NCI-H446 (cell line): ENCODE results near the gene CDC27.
"Not testable (repeated sequence)": the region's sequence is repeated elsewhere in the genome, so short reads cannot be mapped to it uniquely, and the experiment has no call there.

Experiments
- DNase-seq, 2 experiments: peaks; one replicate each; lab custom pipeline; 2025; lab: John Stamatoyannopoulos, UW

The CDC27 gene

GRCh38 chr17:47188876-47189731 is at the start of gene CDC27:
TSS of gene CDC27 (minus strand) at chr17:47189295. CDS start at chr17:47189172, 123 bp downstream.
- peak; percentile 99 for DNase-seq

- no peak for DNase-seq
These were observed 49.4 kb upstream of the CDC27 start for GRCh38 chr17:47238321-47239010.

GRCh38 chr17:47237841-47238240 is 48.7 kb upstream of the CDC27 start:
- DNase-seq, result no peak

- DNase-seq, result no peak
These were observed 46.8 kb upstream of the CDC27 start for GRCh38 chr17:47235923-47236322.

GRCh38 chr17:47235506-47235905 is 46.4 kb upstream of the CDC27 start:
- no peak for DNase-seq

- DNase-seq, result no peak
These were observed 43.4 kb upstream of the CDC27 start for GRCh38 chr17:47232465-47232864.

GRCh38 chr17:47231866-47232265 is 42.8 kb upstream of the CDC27 start:
- no peak for DNase-seq

GRCh38 chr17:47231334-47231733 is 42.2 kb upstream of the CDC27 start:
- no peak for DNase-seq

GRCh38 chr17:47230864-47231263 is 41.8 kb upstream of the CDC27 start:
- DNase-seq, result no peak

GRCh38 chr17:47229535-47230443 is 40.7 kb upstream of the CDC27 start:
- DNase-seq, result peak; percentile 23 to 83

GRCh38 chr17:47227862-47228261 is 38.8 kb upstream of the CDC27 start:
- no peak for DNase-seq

GRCh38 chr17:47225911-47226688 is 37.0 kb upstream of the CDC27 start:
- DNase-seq, result no peak

GRCh38 chr17:47225436-47225858 is 36.4 kb upstream of the CDC27 start:
- DNase-seq, result peak in 1 of 2 experiments; percentile 36

- no peak for DNase-seq
These were observed 35.9 kb upstream of the CDC27 start for GRCh38 chr17:47224966-47225365.

- DNase-seq, result not testable (repeated sequence)
These were observed 35.0 kb upstream of the CDC27 start for GRCh38 chr17:47224077-47224476.

- no peak for DNase-seq
These were observed 34.4 kb upstream of the CDC27 start for GRCh38 chr17:47223460-47223859.

- DNase-seq, result no peak
These were observed 33.9 kb upstream of the CDC27 start for GRCh38 chr17:47223007-47223406.

- no peak for DNase-seq
These were observed 33.0 kb upstream of the CDC27 start for GRCh38 chr17:47222047-47222446.

GRCh38 chr17:47221154-47221553 is 32.1 kb upstream of the CDC27 start:
- DNase-seq, result no peak

GRCh38 chr17:47220531-47220999 is 31.5 kb upstream of the CDC27 start:
- DNase-seq, result no peak
